Trophoblast cell (in vitro differentiated cells and primary cell): ENCODE results near the gene RTN1.

Experiments used
- DNase-seq, 2 donors: peaks; one replicate each; pipeline ENCODE4 v3.0.0-alpha.2; 2016
- H2AFZ ChIP-seq: 2 replicates; pipeline ENCODE4 v1.6.1; 2013; ENCODE audit warnings: low read length, moderate library complexity, mild to moderate bottlenecking; ENCODE audit not compliant: insufficient read depth, poor library complexity
- H2AK5ac ChIP-seq: 2 replicates; pipeline ENCODE4 v1.6.1; 2013; ENCODE audit warnings: mild to moderate bottlenecking, low read length
- H2BK120ac ChIP-seq: 2 replicates; pipeline ENCODE4 v1.6.1; 2013; ENCODE audit warnings: low read length, mild to moderate bottlenecking, moderate library complexity; ENCODE audit not compliant: insufficient read depth, poor library complexity
- H2BK12ac ChIP-seq: 2 replicates; pipeline ENCODE4 v1.6.1; 2013; ENCODE audit warnings: mild to moderate bottlenecking, low read length, moderate library complexity
- H2BK5ac ChIP-seq: 2 replicates; pipeline ENCODE4 v1.6.1; 2013; ENCODE audit warnings: low read length, low read depth, moderate library complexity, mild to moderate bottlenecking; ENCODE audit not compliant: poor library complexity
- H3K14ac ChIP-seq: 2 replicates; pipeline ENCODE4 v1.6.1; 2013; ENCODE audit warnings: mild to moderate bottlenecking, low read length
- H3K18ac ChIP-seq: 2 replicates; pipeline ENCODE4 v1.6.1; 2013; ENCODE audit warnings: mild to moderate bottlenecking, low read length
- H3K23ac ChIP-seq: 2 replicates; pipeline ENCODE4 v1.6.1; 2013; ENCODE audit warnings: low read length
- H3K27ac ChIP-seq: 2 replicates; pipeline ENCODE4 v1.5.1; 2013; ENCODE audit warnings: low read depth, mild to moderate bottlenecking, inconsistent platforms, low read length, moderate library complexity
- H3K27me3 ChIP-seq: 2 replicates; pipeline ENCODE4 v1.6.1; 2013; ENCODE audit warnings: inconsistent platforms, mild to moderate bottlenecking, low read length, moderate library complexity; ENCODE audit not compliant: insufficient read depth
- H3K36me3 ChIP-seq, 2 experiments: 1 replicate in 1 of 2; 2 replicates in 1 of 2; pipeline ENCODE4 v1.6.1; 2013; ENCODE audit warnings: low read length in 2 of 2, mild to moderate bottlenecking in 2 of 2, moderate library complexity in 1 of 2; ENCODE audit not compliant: insufficient read depth in 2 of 2, control insufficient read depth in 1 of 2
- H3K4ac ChIP-seq: 2 replicates; pipeline ENCODE4 v1.6.1; 2013; ENCODE audit warnings: low read depth, mild to moderate bottlenecking, low read length, moderate library complexity
- H3K4me1 ChIP-seq, 2 experiments: 1 replicate in 1 of 2; 2 replicates in 1 of 2; pipeline ENCODE4 v1.6.1; 2013; ENCODE audit warnings: low read length in 2 of 2, mild to moderate bottlenecking in 2 of 2, moderate library complexity in 1 of 2; ENCODE audit not compliant: insufficient read depth in 2 of 2, control insufficient read depth in 1 of 2
- H3K4me2 ChIP-seq: 2 replicates; pipeline ENCODE4 v1.6.1; 2013; ENCODE audit warnings: inconsistent platforms, mild to moderate bottlenecking, low read length, moderate library complexity
- H3K4me3 ChIP-seq: 2 replicates; pipeline ENCODE4 v1.5.1; 2013; ENCODE audit warnings: mild to moderate bottlenecking, low read depth, low read length, inconsistent platforms
- H3K79me1 ChIP-seq: one replicate; pipeline ENCODE4 v1.6.1; 2013; ENCODE audit warnings: low read length
- H3K79me2 ChIP-seq: 2 replicates; pipeline ENCODE4 v1.6.1; 2013; ENCODE audit warnings: low read length, mild to moderate bottlenecking; ENCODE audit not compliant: control insufficient read depth, insufficient read depth, poor library complexity
- H3K9ac ChIP-seq: 2 replicates; pipeline ENCODE4 v1.6.1; 2013; ENCODE audit warnings: mild to moderate bottlenecking, low read length
- H3K9me3 ChIP-seq: 2 replicates; pipeline ENCODE4 v1.6.1; 2013; ENCODE audit warnings: low read depth, mild to moderate bottlenecking, control low read depth, inconsistent platforms, low read length; ENCODE audit not compliant: insufficient read depth
- H4K12ac ChIP-seq: 2 replicates; pipeline ENCODE4 v1.6.1; 2013; ENCODE audit warnings: low read depth, mild to moderate bottlenecking, low read length, moderate library complexity
- H4K8ac ChIP-seq: 2 replicates; pipeline ENCODE4 v1.6.1; 2013; ENCODE audit warnings: low read depth, mild to moderate bottlenecking, low read length, moderate library complexity
- H4K91ac ChIP-seq: one replicate; pipeline ENCODE4 v1.6.1; 2013; ENCODE audit warnings: low read depth, mild to moderate bottlenecking, low read length, moderate library complexity
- WGBS: extraction: QIAGEN DNeasy Blood & Tissue Kit; methylation state at CpG from one replicate; pipeline ENCODE4 v1.1.7; 2013; ENCODE audit warnings: missing lambda C conversion rate; ENCODE audit not compliant: insufficient read length, insufficient coverage; ENCODE audit errors: extremely low coverage; 5-methylcytosine and 5-hydroxymethylcytosine counted together

RTN1 gene

DNA sequence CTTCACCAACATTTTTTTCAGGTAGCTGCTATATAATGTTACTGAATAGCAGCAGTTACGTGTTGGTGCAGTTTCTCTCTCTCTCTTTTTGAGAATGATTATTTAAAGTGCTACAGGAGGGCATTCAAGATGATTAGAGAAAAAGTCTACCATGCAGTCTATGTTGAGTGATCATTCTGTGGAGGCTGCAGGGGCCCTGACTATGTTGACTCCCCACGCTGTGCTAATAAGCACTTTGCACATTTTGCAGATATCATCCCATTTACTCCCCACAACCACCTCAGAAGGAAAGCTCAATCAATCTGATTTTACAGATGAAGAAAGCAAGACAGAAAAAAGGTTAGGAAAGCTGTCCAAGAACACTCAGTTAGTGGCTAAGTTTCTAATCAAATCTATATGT lies 87.8 kb downstream of the RTN1 start:
- Histone ChIP-seq H3K4me2 (no peak overlapping the region), H3K9me3 (no peaks in the 10 kb centered on the region), H4K12ac (no peak overlapping the region), H4K8ac (no peak overlapping the region), H3K4me1 (no peaks in the 10 kb centered on the region), H3K27me3 (no peaks in the 10 kb centered on the region), H3K23ac (no peak overlapping the region), H3K4me3 (no peak overlapping the region), H3K9ac (no peak overlapping the region), H3K27ac (no peak overlapping the region), H4K91ac (no peak overlapping the region), H2AFZ (no peak overlapping the region), H3K36me3 (no peaks in the 10 kb centered on the region), H3K79me1 (no peaks in the 10 kb centered on the region), H3K4ac (no peak overlapping the region), H3K79me2 (no peaks in the 10 kb centered on the region), H2AK5ac (no peak overlapping the region), H3K14ac (no peak overlapping the region), H3K18ac (no peak overlapping the region), H2BK12ac (no peak overlapping the region), H2BK120ac (no peak overlapping the region), H2BK5ac (no peak overlapping the region)
- no peak for DNase-seq
- no CpG with 5 or more reads among the region's 2 CpGs for WGBS

- H4K91ac ChIP-seq, result no peak overlapping the region
- no peak for DNase-seq
- H3K4me1 ChIP-seq, result no peaks in the 10 kb centered on the region
- H3K4me3 ChIP-seq, result no peak overlapping the region
- H3K18ac ChIP-seq, result no peak overlapping the region
- no peak overlapping the region for H2AK5ac ChIP-seq
- no peaks in the 10 kb centered on the region for H3K9me3 ChIP-seq
- H3K9ac ChIP-seq, result no peak overlapping the region
- no peak overlapping the region for H3K27ac ChIP-seq
- no peak overlapping the region for H2BK5ac ChIP-seq
- H3K4me2 ChIP-seq, result no peak overlapping the region
- no peak overlapping the region for H2BK12ac ChIP-seq
- H3K4ac ChIP-seq, result no peak overlapping the region
- H3K79me2 ChIP-seq, result no peaks in the 10 kb centered on the region
- H3K23ac ChIP-seq, result no peak overlapping the region
- H4K8ac ChIP-seq, result no peak overlapping the region
- no peak overlapping the region for H4K12ac ChIP-seq
- H2AFZ ChIP-seq, result no peak overlapping the region
- H3K27me3 ChIP-seq, result no peaks in the 10 kb centered on the region
- no peak overlapping the region for H2BK120ac ChIP-seq
- no peaks in the 10 kb centered on the region for H3K79me1 ChIP-seq
- no CpG with 5 or more reads among the region's 4 CpGs for WGBS
- no peak overlapping the region for H3K14ac ChIP-seq
- no peaks in the 10 kb centered on the region for H3K36me3 ChIP-seq
Measured at GRCh38 chr14:59777006-59777579, 93.5 kb downstream of the RTN1 start.

- DNase-seq, result no peak
- no peak overlapping the region for H2BK5ac ChIP-seq
- no peak overlapping the region for H2AFZ ChIP-seq
- no peak overlapping the region for H4K91ac ChIP-seq
- no peaks in the 10 kb centered on the region for H3K36me3 ChIP-seq
- no peak overlapping the region for H3K9ac ChIP-seq
- H2AK5ac ChIP-seq, result no peak overlapping the region
- H3K79me1 ChIP-seq, result no peaks in the 10 kb centered on the region
- H2BK12ac ChIP-seq, result no peak overlapping the region
- H3K27ac ChIP-seq, result no peak overlapping the region
- WGBS, result no CpG with 5 or more reads among the region's 2 CpGs
- H3K79me2 ChIP-seq, result no peaks in the 10 kb centered on the region
- H3K14ac ChIP-seq, result no peak overlapping the region
- H3K23ac ChIP-seq, result no peak overlapping the region
- no peaks in the 10 kb centered on the region for H3K4me1 ChIP-seq
- no peaks in the 10 kb centered on the region for H3K9me3 ChIP-seq
- no peak overlapping the region for H3K4ac ChIP-seq
- H3K18ac ChIP-seq, result no peak overlapping the region
- no peak overlapping the region for H3K4me2 ChIP-seq
- H4K12ac ChIP-seq, result no peak overlapping the region
- no peak overlapping the region for H2BK120ac ChIP-seq
- H4K8ac ChIP-seq, result no peak overlapping the region
- no peaks in the 10 kb centered on the region for H3K27me3 ChIP-seq
- H3K4me3 ChIP-seq, result no peak overlapping the region
Measured at GRCh38 chr14:59776468-59776867, 94.1 kb downstream of the RTN1 start.

GRCh38 chr14:59772233-59772632 lies 98.3 kb downstream of the RTN1 start:
- Histone ChIP-seq H3K27me3 (no peaks in the 10 kb centered on the region), H4K12ac (no peak overlapping the region), H3K9me3 (no peaks in the 10 kb centered on the region), H3K4me1 (no peaks in the 10 kb centered on the region), H2AFZ (no peak overlapping the region), H3K4me2 (no peak overlapping the region), H4K91ac (no peak overlapping the region), H3K4ac (no peak overlapping the region), H2BK5ac (no peak overlapping the region), H2BK12ac (no peak overlapping the region), H3K36me3 (no peaks in the 10 kb centered on the region), H3K23ac (no peak overlapping the region), H3K79me1 (no peaks in the 10 kb centered on the region), H3K4me3 (no peak overlapping the region), H2AK5ac (no peak overlapping the region), H4K8ac (no peak overlapping the region), H3K79me2 (no peaks in the 10 kb centered on the region), H3K14ac (no peak overlapping the region), H3K9ac (no peak overlapping the region), H3K27ac (no peak overlapping the region), H3K18ac (no peak overlapping the region), H2BK120ac (no peak overlapping the region)
- no CpG with 5 or more reads among the region's 2 CpGs for WGBS
- DNase-seq, result no peak
